T-helper 9 cell (primary cell): Measurements from ENCODE around the gene DCLRE1A.
"Not testable (repeated sequence)": the region's sequence is repeated elsewhere in the genome, so short reads cannot be mapped to it uniquely, and the experiment has no call there.

Experiments used
- DNase-seq: peaks from one replicate; pipeline ENCODE4 v3.0.0-alpha.2; 2020

DCLRE1A gene

GRCh38 chr10:113857210-113857609 is 3.3 kb upstream of the DCLRE1A start:
- DNase-seq: no peak

- DNase-seq: no peak
Observed at GRCh38 chr10:113856563-113856962, 2.7 kb upstream of the DCLRE1A start.

GRCh38 chr10:113854761-113855588 is 1.1 kb upstream of the DCLRE1A start:
- DNase-seq: peak; percentile 24

GRCh38 chr10:113853578-113854012 is 287 bp downstream of the DCLRE1A start:
- DNase-seq: no peak

- DNase-seq: no peak
Observed at GRCh38 chr10:113849946-113850345, 3.9 kb downstream of the DCLRE1A start.

- DNase-seq: no peak
Observed at GRCh38 chr10:113849140-113849803, 4.6 kb downstream of the DCLRE1A start.

- DNase-seq: no peak
Observed at GRCh38 chr10:113846036-113846435, 7.8 kb downstream of the DCLRE1A start.

- DNase-seq: no peak
Observed at GRCh38 chr10:113843972-113844485, 9.9 kb downstream of the DCLRE1A start.

GRCh38 chr10:113842171-113842570 is 11.7 kb downstream of the DCLRE1A start:
- no peak for DNase-seq

GRCh38 chr10:113828567-113828966 is 25.3 kb downstream of the DCLRE1A start:
- not testable (repeated sequence) for DNase-seq

- no peak for DNase-seq
Observed at GRCh38 chr10:113825791-113826190, 28.1 kb downstream of the DCLRE1A start.

GRCh38 chr10:113823389-113823788 is 30.5 kb downstream of the DCLRE1A start:
- DNase-seq: no peak

- DNase-seq: no peak
Observed at GRCh38 chr10:113822174-113822573, 31.7 kb downstream of the DCLRE1A start.

- DNase-seq: not testable (repeated sequence)
Observed at GRCh38 chr10:113821306-113821705, 32.6 kb downstream of the DCLRE1A start.

GRCh38 chr10:113820507-113820906 is 33.4 kb downstream of the DCLRE1A start:
- no peak for DNase-seq

GRCh38 chr10:113819989-113820388 is 33.9 kb downstream of the DCLRE1A start:
- no peak for DNase-seq

GRCh38 chr10:113814700-113815099 is 39.2 kb downstream of the DCLRE1A start:
- not testable (repeated sequence) for DNase-seq

GRCh38 chr10:113808168-113808567 is 45.7 kb downstream of the DCLRE1A start:
- no peak for DNase-seq

- no peak for DNase-seq
Observed at GRCh38 chr10:113806503-113806902, 47.4 kb downstream of the DCLRE1A start.

- no peak for DNase-seq
Observed at GRCh38 chr10:113802997-113803396, 50.9 kb downstream of the DCLRE1A start.

- no peak for DNase-seq
Observed at GRCh38 chr10:113801569-113801968, 52.3 kb downstream of the DCLRE1A start.

GRCh38 chr10:113791691-113792090 is 62.2 kb downstream of the DCLRE1A start:
- DNase-seq: no peak

GRCh38 chr10:113788604-113789083 is 65.2 kb downstream of the DCLRE1A start:
- no peak for DNase-seq
